Stimulated activated CD8-positive, alpha-beta memory T cell treated with anti-CD3 and anti-CD28 coated beads, Interleukin-7, amount 100 ng/mL, for 1 hour (primary cell): ENCODE results near the gene DCTD.
"Not testable (repeated sequence)": the region's sequence is repeated elsewhere in the genome, so short reads cannot be mapped to it uniquely, and the experiment has no call there.

Source experiments
- DNase-seq, 2 donors: peaks; one replicate each; pipeline ENCODE4 v3.0.0-alpha.2; 2020; ENCODE audit warnings: low read depth in 2 of 2

Gene DCTD

DNA sequence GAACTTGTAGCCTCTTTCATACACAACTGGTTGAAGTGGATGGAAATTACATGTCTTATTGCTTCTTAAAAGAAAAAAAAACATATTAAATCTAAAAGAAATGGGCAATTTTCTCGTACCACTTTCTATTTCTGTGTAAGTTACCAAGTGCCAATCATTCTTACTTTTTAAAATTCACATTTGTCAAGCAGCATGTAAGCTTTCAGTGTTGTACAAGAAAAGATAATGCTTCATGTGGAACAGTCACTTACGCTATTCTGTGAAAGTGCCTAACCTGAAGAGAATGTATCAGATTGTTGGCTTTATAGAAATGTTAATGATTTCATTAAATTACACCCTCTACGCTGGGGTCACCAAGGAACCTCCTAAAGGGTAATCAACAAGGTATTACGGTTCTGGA lies 4.4 kb upstream of the DCTD start:
- DNase-seq, result no peak

DNA sequence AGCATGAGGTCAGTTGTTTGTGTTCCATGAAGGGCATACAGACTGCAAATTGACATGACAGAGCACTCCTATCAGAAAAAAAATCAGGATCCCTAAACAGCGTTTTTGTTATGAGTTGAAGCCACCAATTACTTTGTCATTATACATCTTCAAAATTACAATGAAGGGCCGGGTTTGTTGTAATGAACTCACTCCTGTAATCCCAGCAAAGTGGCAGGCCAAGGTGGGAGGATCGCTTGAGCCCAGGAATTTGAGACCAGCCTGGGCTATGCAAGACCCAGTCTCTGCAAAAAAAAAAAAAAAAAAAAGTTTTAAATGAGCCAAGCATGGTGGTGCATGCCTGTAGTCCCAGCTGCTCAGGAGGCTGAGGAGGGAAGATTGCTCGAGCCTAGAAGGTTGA lies 3.5 kb upstream of the DCTD start:
- no peak for DNase-seq

DNA sequence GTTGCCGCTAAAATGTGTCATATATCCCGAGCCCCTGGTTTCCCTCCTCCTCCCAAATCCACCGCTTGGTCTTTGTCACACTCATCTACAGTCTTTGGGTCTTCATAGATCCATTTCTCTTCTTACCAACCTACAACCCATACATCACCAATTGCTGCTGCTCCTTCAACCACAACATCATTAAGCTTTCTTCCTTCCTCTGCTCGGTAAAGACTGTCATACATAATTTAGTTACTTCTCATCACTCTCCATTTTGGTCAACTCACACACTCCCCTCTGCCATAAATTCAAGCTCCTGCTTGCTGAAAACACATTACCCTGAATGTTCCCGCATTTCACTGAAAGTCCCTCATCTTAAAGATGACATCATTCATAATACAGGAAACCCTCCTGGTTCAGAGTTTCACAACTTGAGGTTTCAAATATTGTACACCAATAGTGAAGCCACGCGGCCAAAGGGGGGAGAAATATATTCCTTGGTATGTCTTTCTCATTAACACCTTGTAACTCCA lies 1.7 kb upstream of the DCTD start:
- no peak for DNase-seq

DNA sequence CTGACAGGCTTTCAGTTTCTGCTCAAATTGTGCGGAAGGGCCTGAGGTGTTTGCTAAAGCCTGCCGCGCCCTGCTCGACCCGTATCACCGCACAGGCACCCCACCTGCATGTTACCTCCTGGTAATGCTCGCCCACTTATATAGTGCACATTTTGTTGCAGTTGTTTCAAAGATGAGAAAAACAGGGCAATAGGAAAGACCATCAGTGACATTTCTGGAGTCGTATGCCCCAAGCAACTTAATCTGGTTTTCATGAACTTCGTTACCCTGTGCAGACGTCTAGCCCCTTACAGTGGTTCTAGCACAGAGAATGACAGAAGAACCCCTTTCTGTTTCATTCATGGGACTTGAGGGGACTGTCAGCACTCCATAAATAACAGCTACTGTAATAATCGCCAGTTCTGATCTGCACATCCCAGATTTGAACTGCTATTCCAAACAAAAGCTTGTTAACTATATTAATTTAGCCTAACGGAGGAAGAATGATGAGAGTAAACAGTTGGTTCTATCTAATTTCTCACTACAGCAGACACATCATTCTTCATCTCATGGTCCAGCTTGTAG lies 940 bp upstream of the DCTD start:
- DNase-seq, result no peak

DNA sequence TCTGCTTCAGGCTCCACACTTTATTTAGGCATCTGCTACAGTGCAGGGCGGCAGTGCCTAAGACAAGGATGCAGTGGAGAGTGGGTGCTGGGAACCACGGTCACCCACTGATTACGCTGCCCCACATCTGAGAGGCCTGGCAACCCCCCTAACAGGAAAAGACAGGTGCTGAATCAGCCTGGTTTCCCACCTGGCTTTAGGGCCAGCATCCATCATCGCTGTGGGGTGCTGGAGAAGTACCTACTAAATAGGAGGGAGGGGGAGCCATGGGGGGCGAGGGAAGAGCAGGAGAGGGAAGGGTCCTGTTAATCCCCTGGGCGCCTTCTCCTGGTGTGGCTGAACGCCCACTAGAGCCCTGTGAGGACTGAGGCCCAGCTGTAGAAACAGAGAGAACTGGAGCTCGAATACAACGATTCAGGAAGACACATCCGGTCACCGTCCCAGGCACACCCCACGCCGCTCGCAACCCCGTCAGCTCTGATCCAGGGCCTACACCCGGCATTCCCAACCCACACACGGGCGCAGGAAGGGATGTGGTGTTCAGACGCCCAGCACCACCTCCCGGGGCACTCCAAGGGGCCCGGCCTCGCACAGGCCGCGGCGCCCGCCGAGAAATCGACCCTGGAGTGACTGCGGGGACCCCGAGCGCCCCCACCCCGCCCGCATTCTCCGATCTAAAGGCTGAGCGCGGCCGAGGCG lies 554 bp downstream of the DCTD start:
- no peak for DNase-seq

DNA sequence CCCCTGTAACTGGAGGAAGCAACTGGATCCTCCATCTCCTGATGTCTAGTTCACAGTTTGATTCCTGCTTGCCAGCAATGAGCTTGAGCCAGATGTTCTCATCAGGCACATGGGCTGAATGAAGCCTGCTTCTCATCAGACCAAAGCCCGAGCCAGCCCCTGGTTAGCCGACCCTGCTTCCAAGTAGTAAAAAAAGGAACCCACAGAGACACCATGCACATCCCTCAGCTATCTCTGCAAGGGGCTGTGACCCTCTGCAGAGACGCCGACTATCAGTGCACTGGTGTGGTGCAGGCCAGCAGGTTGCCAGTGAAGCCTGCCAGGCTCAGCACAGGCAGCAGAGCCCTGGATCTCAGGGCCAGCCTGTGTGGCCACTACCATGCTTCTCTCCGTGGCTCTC lies 2.8 kb downstream of the DCTD start:
- no peak for DNase-seq

DNA sequence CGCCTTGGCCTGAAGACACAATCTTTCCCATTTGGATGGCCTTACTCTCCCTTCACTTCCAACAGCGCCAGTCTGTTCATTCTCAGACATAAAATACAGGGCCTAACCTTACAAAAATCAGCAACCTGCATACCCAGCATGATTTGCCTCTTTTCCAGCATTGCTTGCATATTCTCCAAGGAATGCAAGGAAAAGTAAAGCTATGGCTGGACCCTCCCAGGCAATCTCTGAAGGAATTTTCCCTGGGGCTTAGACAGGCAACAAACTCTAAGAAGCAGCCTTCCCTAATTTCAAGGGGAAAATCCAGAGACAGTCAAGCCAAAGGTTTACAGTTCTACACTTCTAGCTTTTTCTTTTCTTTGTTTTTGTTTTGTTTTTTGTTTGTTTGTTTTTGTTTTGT lies 3.6 kb downstream of the DCTD start:
- DNase-seq, result no peak

DNA sequence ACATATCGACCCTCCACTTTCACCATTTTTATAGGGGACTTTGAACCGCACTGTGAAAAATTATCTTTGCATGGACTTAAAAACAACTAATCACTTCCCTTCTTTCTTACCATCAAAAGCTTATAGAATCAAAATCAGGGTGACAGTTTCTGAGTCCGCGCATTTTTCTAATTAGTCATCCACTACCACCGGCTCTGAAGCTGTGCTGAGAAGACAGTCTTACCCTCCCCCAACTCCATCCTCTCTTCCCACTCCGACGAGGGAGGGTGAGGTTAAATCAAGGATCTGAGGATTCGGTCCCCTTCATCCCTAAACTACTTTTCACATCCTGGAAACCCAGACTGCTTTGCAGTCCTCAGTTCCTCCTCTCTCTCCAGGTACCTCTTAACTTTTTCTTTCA lies 4.2 kb downstream of the DCTD start:
- DNase-seq, result no peak

DNA sequence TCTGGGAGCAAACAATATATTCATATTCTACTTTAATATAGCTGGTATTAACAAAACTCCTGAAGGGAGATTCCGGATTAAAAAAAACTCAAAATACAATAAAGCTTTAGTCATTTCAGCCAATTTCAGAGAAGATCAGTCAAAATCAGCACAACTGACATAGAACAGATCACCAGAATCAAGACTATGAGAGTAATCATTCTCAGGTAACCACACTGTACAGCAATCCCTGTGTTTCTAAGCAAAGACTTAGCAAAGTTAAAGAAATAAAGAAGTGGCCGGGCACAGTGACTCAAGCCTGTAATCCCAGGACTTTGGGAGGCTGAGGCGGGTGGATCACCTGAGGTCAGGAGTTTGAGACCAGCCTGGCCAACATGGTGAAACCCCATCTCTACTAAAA lies 9.1 kb downstream of the DCTD start:
- no peak for DNase-seq

DNA sequence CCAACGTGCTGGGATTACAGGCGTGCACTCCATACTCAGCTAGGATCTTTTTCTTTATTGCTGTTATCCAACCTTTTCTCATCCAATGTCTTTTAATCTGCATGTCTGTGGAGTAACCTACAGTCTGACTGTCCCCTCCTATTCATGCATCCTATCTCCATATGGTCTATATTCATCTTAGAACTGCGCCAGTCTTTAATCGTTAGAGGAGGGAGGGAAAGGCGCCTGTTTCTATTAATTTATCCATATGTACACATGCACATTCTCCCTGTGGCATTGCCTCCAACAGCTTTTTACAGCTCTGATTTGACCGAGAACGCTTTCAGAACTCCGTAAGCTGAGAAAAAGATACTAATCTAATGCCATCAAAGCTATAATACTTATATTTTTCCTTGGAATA lies 9.8 kb downstream of the DCTD start:
- DNase-seq, result no peak

DNA sequence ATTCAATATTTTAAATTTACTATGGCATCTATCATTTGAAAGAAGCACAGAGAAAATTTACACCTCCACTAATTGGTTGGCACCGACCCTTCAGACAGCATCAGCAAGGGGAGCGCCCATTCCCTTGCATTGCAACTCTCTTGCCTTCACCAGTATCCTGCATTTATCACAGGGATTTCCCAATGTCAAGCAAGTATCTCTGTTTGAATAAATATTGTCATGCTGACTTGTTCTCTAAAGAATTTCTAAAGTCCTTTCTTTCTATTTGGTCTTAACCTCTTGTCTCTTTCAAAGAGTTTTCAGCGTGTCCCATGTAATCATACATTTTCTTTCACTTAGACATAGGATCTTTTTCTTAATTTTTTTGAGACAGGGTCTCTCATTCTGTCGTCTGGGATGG lies 10.4 kb downstream of the DCTD start:
- DNase-seq, result no peak

DNA sequence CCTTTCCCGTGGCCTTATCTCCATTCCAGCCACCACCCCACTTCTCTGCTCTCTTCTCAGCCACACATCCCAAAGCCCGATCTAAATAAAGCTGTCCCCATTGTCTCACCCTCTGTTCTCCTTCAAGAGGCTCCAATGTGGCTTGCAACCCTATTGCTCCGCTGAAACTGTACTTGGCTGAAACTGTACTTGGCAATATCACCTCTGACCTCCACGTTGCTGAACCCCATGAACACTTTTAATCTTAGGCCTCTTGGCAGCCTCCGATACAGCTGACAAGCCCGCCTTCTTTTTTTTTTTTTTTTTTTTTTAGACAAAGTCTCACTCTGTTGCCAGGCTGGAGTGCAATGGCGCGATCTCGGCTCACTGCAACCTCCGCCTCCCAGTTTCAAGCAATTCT lies 12.1 kb downstream of the DCTD start:
- no peak for DNase-seq

DNA sequence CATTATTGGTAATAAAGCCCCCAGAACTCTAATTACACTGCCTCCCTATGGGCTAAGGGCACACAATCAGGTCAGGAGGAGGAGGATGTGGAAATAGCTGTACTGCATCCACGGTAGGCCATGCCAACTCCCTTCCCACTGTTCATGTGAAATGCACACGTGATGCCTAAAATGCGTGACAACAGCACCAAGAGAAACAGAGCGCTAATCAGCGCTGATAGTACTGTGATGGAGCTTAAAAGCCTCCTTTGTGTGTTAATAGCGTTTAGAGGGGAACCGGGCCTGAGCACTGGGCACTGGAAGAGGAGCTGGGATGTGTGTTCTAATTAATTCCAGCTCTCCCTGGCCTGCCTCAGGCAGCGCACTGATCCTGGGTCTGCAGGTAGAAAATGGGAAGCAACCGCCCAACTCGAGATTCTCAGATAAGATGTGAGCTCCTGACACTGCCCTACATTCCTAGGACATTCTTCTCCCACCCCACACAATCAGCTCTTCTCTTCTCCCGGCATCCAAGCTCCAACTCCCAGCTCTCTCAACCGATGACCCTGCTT lies 12.9 kb downstream of the DCTD start:
- no peak for DNase-seq

DNA sequence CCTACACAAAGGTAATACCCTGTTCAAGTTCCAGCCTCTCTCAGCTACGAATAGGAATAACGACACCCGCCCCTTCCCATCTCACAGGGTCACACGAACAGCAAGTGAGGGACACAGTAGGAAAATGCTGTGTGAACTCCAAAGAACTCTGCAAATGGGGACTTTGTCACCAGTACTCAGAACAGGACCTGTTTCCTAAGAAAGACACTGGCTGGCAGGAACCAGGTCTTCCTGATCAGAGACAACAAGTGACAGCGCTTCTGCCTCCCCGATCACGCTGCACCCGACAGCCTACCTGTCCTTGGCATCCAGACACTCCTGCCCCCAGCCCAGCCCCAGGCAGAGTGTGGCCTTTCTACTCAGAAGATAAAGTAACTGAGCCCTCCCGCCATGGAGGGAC lies 14.2 kb downstream of the DCTD start:
- no peak for DNase-seq

DNA sequence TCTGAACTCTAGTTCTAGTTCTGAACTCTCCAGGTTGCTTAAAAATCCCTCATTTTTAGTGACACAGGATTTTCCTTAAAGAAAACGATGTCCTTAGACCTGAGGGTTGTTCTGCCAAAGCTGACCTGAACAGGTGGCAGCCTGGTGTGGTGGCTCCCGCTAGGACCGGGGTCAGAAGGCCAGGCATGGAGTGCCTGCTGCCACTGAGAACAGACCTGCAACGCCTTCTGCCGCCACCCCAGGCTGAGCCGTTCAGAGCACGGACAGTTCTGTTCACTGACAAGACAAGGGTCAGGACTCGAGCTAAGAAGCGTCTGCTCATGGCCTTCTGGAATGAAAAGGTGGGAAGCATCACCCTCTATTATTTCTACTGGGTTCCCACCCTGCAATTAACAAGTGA lies 15.8 kb downstream of the DCTD start:
- no peak for DNase-seq

DNA sequence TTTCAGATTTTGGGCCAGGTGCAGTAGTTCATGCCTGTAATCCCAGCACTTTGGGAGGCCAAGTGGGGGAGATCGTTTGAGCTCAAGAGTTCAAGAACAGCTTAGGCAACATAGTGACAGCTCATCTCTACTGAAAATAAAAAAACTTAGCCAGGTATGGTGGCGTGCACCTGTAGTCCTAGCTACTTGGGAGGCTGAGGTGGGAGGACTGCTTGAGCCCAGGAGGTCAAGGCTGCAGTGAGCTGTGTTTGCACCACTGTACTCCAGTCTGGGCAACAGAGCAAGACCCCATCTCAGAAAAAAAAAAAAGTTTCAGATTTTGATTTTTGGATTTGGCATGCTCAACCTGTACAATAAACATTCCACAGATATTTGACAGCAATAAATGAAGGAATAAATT lies 17.2 kb downstream of the DCTD start:
- not testable (repeated sequence) for DNase-seq

DNA sequence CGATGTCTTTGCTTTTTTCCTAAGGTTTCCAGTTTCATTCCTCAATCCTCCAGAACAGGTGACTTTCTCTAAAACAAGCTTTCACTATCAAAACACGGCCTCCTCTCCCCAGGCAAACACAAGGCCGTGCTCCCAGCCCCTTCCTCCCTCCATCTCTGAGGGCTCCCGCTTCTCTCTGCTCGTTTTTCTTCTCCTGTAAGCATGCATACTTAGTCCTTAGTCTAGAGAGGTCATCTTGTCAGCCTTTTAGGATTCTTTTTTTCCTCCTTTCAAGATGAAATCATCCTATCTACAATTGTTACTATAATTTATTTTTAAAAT lies 18.7 kb downstream of the DCTD start:
- no peak for DNase-seq

DNA sequence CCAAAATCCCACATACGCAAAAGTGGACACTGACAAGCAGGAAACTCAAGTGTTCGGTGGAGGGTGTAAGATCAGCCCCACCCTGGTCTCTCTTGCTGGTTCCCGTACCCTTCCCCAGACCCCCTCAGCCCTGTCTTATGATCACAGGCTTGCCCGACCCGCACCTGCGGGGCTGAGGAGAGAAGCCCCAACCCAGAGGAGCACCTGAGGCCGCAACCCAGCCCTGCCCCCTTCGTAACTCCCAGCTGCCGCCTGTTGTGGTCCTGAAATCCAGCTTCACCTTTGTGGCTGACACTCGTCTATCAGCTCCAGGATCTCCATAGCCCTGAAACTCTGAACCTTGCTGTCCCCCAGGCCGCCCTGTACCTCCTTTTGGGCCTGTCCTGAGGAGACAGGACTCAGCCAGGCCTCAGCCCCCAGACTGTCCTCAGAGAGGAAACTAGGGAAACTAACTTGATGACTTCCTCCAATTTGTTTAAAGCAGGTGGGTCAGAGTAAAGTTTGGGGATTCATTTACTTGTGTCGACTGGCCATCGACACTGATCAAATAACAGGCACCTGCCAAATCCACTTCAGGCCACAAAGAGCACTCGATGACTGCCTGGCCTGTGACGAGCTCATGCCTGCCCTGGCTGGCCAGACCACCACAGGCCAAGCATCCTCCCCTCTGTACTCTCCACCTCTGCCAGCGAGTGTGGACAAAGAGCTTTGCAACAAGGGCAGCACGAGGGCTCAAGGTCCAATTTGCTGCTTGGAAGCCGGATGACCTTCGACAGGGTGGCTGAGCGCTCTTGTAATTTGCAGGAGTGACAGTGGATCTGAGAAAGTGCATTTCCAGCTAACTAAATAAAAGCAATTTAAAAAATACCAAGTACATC lies 19.3 kb downstream of the DCTD start:
- no peak for DNase-seq

DNA sequence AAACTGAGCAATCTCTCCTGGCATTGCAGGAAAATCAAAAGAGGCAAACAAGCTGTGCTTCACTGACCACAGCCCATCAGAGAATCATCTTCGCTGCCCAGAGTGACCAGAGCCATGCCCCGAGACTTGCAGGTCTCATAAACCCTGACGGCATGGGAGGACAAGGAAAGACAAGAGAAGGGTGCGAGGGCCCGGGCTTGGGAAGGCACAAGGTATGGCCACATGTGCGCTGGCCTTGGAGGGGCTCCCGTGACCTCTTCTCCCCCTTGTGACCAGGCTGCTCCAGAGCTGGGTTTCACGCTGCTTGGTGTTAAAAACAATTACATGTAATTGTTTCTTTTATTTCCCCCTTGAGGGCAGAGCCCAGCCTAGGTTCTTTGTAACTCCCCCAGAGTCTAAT lies 20.8 kb downstream of the DCTD start:
- DNase-seq, result no peak

DNA sequence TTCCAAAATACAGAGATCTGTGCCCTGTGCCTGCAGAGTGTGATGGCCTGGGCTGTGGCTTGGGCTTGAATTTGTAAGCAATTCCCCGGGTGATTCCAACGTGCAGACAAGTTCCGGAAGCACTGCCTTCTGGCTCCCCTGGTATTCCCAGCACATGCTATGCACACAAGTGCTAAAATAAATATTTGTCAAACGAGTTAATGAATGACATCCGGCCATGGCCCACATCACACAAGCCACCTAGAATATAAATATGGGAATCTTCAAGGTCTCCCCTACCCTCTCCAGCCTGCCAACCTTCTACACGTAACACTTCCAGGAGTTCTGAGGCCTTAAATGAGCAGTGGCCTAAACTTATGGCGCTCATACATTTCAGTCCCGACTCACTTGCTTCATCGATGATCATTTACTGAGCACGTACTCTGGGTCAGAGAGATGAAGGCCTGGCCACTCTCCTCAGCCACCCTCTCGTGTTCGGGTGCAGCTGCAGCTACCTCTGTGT lies 21.3 kb downstream of the DCTD start:
- DNase-seq, result no peak

DNA sequence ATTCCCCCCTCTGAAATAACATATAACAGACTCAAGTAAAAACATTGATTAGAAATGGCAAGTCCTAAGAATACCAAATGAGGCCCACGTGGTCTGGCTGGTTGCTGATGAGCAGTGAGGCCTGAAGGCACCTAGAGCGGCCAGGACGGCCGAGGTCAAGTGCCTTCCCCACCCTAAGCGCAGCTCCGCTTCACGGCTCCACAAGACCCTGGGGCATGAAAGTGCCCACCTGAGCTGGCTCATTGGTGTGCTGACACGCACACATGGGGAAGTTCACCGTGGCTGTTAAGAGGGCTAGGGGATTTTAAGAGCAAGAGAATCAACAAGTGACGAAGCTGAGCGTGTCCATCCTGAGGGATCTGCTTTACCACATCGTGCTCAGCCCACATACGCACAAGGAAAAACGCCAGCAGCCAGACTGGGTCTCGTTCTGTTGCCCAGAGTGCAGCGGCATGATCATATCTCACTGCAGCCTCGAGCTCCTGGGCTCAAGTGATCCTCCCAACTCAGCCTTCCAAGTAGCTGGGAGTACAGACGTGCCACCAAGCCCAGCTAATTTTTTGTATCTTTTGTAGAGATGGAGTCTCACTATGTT lies 22.4 kb downstream of the DCTD start:
- DNase-seq, result no peak

DNA sequence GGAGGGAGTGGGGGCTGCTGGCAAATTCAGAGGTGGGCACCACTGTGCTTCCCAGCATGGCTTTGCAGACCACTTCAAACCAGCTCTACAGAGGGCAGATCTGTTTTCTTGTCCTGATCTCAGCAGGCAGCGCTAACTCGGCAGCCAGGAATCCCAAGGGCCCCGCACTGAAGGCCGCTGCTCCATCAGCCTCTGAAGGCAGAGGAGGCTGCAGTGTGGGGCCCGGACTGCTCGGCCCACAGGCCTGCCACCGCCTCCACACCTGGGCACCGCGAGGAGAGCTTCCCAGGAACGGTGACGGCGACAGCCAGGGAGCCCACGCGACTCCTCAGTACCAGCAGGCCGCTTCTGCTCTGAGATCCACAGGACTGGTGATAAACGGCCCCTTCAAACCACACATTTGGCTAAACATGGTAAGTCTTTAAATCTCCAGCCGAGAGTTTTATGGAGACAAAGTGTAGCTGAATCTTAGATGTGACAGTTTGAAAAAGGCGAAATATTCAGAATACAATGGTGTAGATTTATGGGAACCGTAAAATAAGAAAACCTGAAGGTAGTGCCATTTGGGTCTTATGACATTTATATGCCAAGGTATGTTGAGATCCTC lies 23.6 kb downstream of the DCTD start:
- DNase-seq, result no peak
